ENCODE data around the gene PRELID3B.

Gene PRELID3B

GRCh38 chr20:59002388-59002787 is 40.2 kb downstream of the PRELID3B start:
- no peaks in the 10 kb centered on the region for H3K27me3 ChIP-seq (ENCODE audit: insufficient read depth, poor library complexity, severe bottlenecking)
- TF ChIP-seq SPI1 (IDR thresholded peaks at IDR 0.05; ENCODE audit: borderline replicate concordance, low read depth) (no peak), REST (IDR thresholded peaks at IDR 0.05; ENCODE audit: insufficient replicate concordance, low read depth) (no peak), CTCF (IDR thresholded peaks at IDR 0.05; ENCODE audit: insufficient read depth, low read length) (no peak), POLR2AphosphoS5 (IDR thresholded peaks at IDR 0.05; ENCODE audit: low read depth) (no peak), GABPA (IDR thresholded peaks at IDR 0.05; ENCODE audit: low read depth) (no peak)
- no peak overlapping the region for H3K4me3 ChIP-seq (replicated peaks; ENCODE audit: insufficient read depth, low read length)
- no peak for DNase-seq (ENCODE audit: low read depth in 1 of 2, low spot score in 1 of 2)
- no peak overlapping the region for H3K27ac ChIP-seq (replicated peaks)

- TF ChIP-seq REST (IDR thresholded peaks at IDR 0.05; ENCODE audit: insufficient replicate concordance, low read depth): no peak
- no peak for TF ChIP-seq POLR2AphosphoS5 (IDR thresholded peaks at IDR 0.05; ENCODE audit: low read depth)
- no peak for TF ChIP-seq SPI1 (IDR thresholded peaks at IDR 0.05; ENCODE audit: borderline replicate concordance, low read depth)
- TF ChIP-seq GABPA (IDR thresholded peaks at IDR 0.05; ENCODE audit: low read depth): no peak
- no peak for TF ChIP-seq CTCF (IDR thresholded peaks at IDR 0.05; ENCODE audit: insufficient read depth, low read length)
- H3K27me3 ChIP-seq (ENCODE audit: insufficient read depth, poor library complexity, severe bottlenecking): no peaks in the 10 kb centered on the region
- no peak overlapping the region for H3K4me3 ChIP-seq (replicated peaks; ENCODE audit: insufficient read depth, low read length)
- DNase-seq (ENCODE audit: low read depth in 1 of 2, low spot score in 1 of 2): no peak
- H3K27ac ChIP-seq (replicated peaks): no peak overlapping the region
These were observed 41.0 kb downstream of the PRELID3B start for GRCh38 chr20:59001449-59002171.

- Histone ChIP-seq H3K4me3 (replicated peaks; ENCODE audit: insufficient read depth, low read length) (no peak overlapping the region), H3K27me3 (ENCODE audit: insufficient read depth, poor library complexity, severe bottlenecking) (no peaks in the 10 kb centered on the region), H3K27ac (replicated peaks) (no peak overlapping the region)
- no peak for DNase-seq (ENCODE audit: low read depth in 1 of 2, low spot score in 1 of 2)
- TF ChIP-seq POLR2AphosphoS5 (IDR thresholded peaks at IDR 0.05; ENCODE audit: low read depth) (no peak), SPI1 (IDR thresholded peaks at IDR 0.05; ENCODE audit: borderline replicate concordance, low read depth) (no peak), REST (IDR thresholded peaks at IDR 0.05; ENCODE audit: insufficient replicate concordance, low read depth) (no peak), CTCF (IDR thresholded peaks at IDR 0.05; ENCODE audit: insufficient read depth, low read length) (no peak), GABPA (IDR thresholded peaks at IDR 0.05; ENCODE audit: low read depth) (no peak)
These were observed 41.5 kb downstream of the PRELID3B start for GRCh38 chr20:59001068-59001448.

All from HL-60 (cell line).